GM12801 (cell line): Measurements from ENCODE around the gene ICAM5.

Source experiments
- CTCF ChIP-seq: IDR thresholded peaks from one replicate; pipeline ENCODE4 v1.5.1; 2011; ENCODE audit warnings: control low read depth; ENCODE audit not compliant: insufficient read length; ENCODE audit errors: extremely low read depth

The ICAM5 gene

GRCh38 chr19:10255358-10255757, 34.4 kb upstream of the ICAM5 start:
- TF ChIP-seq CTCF = no peak

DNA sequence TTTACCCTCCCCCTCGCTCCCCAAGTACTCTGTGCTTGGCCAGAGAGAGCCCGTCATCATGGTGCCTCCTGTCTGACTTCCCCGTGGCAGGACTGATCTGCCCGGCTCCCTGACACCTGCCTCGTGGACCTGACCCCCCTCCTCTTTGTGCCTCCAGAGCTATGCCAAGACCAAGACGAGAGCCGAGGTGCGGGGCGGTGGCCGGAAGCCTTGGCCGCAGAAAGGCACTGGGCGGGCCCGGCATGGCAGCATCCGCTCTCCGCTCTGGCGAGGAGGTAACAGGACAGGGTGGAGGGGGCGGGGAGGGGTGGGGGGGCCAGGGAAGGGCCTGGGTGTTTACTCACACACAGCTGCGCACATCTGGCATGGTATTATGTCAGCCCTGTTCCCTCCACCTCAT, 33.2 kb upstream of the ICAM5 start:
- no peak for TF ChIP-seq CTCF

DNA sequence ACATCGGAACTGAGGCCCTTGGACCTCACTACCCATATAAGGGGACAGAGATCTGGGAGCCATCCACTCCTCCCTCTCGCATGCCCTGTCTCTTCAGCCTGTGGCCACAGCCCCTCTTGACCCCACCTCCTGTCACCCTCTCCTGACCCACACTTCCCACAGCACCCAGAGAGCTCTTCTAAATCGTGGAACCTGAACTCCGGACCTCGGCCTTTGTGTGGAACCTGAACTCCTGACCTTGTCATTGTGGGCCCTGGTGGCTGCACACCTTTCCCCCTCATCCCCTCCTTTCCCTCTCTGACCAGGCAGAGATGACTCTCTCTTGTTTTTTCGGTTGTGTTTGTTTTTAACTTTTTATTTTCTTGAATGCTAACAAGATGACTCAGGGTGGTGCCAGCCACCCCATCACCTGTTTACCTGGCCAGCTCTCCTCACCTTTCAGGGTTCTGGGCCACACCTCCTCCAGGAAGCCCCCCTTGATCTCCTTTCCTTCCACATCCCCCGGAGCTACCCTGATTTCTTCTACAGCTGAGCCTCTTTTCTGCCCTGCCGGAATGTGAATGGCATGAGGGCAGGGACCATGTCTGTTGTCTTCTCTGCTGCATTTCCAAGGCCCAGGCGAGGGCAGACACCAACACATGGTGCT, 32.7 kb upstream of the ICAM5 start:
- TF ChIP-seq CTCF = no peak

DNA sequence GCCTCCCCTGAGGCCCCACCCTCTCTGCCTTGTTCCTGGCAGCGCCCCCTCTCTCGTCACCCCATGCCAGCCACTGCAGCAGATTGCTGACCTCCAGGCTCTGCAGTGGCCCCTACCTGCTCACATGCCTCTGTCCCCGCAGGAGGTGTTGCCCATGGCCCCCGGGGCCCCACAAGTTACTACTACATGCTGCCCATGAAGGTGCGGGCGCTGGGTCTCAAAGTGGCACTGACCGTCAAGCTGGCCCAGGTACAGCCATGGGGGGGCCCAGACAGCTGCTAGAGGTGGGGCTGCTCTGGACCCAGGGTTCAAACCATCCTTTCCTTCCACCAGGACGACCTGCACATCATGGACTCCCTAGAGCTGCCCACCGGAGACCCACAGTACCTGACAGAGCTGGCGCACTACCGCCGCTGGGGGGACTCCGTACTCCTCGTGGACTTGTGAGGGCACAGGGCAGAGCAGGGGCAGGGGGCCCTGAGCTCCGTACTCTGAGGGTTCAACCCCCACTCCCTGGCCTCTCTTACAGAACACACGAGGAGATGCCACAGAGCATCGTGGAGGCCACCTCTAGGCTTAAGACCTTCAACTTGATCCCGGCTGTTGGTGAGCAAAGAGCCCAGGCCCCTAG, 31.6 kb upstream of the ICAM5 start:
- no peak for TF ChIP-seq CTCF

- TF ChIP-seq CTCF = no peak
Measured at GRCh38 chr19:10259162-10259905, 30.4 kb upstream of the ICAM5 start.

- no peak for TF ChIP-seq CTCF
Measured at GRCh38 chr19:10260141-10260584, 29.6 kb upstream of the ICAM5 start.

DNA sequence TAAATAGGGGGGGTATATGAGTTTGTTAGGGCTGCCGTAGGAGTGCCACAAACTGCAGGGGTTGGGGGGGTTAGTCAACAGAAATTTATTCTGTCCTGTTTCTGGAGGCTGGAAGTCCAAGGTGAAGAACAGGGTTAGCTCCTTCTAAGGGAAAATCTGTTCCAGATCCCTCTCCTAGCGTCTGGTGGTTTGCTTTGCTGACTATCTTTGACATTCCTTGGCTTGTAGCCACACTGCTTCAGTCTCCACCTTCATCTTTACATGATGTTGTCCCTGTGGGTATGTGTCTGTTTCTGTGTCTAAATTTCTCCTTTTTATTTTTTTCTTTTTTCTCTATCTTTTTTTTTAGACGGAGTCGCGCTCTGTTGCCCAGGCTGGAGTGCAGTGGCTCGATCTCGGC, 27.0 kb upstream of the ICAM5 start:
- TF ChIP-seq CTCF = no peak
